HG03571 (cell line): ENCODE results near the gene GPR35.

Experiments used
- ATAC-seq: cut with Tn5 transposase; IDR thresholded peaks from one replicate; pipeline ENCODE4 v1.9.1; 2021; ENCODE audit not compliant: unreplicated experiment

Gene GPR35

DNA sequence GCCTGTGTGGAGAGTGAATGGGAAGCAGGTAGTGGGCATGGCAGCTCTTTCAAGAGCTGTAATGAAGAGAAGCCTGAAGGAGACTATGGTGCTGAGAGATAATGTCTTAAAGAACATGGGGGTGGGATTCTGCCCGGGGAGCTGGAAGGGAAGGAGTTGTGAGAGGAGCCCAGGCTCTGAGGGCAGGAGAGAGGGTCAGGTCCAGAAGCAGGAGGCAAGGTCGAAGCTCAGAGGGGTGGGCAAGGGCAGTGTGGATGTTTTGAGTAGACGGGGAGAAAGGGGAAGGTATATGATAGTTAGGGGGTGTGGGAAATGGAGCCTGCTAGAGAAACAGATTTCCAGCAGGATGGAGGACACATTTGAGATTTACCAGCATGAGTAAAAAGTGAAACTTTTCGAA lies 36.6 kb upstream of the GPR35 start:
- no peak for ATAC-seq

DNA sequence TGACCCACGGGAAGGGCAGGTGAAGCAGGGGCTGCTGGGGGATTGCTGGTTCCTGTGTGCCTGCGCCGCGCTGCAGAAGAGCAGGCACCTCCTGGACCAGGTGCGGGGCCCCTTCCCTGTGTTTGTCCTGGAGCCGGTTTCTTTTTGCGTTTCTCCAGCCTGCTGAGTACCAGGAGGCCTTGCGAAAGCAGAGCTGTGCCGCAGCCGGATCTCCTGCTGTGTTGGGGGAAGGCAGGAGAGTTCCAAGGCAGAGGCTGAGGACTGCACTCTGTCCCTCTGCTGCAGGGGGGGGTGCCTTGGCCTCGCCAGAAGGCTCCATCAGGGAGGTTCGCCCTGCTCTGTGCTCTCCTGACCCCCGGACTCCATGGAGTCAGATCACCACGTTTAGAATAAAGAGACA lies 35.9 kb upstream of the GPR35 start:
- no peak for ATAC-seq

DNA sequence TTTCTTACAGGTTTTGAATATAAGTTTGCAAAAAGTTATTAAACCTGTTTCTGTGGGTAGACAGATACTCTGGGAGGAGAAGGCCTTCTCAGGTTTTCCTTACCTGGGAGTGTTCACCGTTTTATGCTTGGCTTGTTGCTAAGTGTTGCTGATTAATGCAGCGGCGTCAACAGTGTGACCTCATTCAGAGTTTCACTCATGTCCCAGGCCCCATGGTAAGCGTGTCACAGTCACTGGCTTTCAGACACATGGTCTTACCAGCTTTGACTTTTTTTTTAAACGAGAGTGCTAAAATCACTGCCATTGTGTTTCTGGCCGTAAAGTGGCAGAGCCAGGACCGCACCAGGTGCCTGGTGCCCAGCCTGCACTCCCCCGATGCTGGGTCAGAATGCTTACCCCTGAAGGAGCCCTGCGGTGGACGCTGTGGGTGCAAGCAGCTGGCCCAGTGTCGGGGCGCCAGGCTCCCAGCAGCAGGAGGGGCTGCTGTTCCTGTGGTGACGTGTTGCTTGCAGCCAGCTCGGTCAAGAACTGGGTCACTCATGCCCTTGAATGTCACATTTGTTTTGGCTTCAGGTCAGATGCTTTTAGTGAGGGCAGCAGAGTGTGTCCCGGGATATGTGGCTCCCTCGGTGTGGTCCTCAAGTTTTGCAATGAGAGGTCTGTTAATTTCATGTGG lies 35.3 kb upstream of the GPR35 start:
- ATAC-seq: no peak

DNA sequence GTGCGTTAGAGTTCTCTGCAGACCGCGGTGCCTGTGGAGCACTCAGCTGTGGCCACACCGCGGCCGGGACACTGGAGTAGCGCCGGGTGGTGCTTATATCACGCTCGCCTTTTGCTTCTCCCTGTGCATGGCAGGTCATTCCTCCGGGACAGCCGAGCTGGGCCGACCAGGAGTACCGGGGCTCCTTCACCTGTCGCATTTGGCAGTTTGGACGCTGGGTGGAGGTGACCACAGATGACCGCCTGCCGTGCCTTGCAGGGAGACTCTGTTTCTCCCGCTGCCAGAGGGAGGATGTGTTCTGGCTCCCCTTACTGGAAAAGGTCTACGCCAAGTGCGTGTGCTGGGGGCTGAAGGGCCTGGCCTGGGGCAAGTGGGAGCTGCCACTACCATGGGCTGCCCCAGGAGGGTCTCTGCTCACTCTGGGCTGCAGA lies 34.6 kb upstream of the GPR35 start:
- no peak for ATAC-seq

DNA sequence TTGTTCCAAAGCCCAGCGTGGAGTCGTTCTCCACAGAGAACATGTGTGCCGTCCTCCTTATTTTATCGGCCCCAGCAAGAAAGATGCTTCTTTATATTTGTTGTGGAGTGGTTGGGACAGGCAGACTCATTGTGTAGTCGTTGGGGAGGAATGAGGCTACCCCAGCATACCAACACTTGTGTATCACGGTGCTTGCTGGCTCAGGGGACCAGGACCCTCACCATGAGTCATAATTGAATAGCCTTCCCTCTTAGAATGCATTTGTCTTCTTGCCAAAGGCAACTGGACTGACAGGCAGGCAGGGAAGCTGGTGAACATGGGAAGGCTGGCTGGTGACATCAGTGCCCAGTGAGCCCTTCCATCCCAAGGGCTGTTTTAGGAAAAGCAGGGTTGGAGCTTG lies 34.1 kb upstream of the GPR35 start:
- ATAC-seq: no peak

DNA sequence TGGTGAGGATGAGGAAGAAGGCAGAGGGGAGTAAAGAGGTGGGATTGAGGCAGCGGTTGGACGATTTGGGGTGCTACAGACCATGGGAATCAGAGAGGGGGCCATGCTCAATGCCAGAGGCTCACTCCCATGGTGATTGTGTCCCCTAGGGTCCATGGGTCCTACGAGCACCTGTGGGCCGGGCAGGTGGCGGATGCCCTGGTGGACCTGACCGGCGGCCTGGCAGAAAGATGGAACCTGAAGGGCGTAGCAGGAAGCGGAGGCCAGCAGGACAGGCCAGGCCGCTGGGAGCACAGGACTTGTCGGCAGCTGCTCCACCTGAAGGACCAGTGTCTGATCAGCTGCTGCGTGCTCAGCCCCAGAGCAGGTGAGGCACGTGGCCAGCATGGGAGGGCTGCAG lies 33.5 kb upstream of the GPR35 start:
- no peak for ATAC-seq

DNA sequence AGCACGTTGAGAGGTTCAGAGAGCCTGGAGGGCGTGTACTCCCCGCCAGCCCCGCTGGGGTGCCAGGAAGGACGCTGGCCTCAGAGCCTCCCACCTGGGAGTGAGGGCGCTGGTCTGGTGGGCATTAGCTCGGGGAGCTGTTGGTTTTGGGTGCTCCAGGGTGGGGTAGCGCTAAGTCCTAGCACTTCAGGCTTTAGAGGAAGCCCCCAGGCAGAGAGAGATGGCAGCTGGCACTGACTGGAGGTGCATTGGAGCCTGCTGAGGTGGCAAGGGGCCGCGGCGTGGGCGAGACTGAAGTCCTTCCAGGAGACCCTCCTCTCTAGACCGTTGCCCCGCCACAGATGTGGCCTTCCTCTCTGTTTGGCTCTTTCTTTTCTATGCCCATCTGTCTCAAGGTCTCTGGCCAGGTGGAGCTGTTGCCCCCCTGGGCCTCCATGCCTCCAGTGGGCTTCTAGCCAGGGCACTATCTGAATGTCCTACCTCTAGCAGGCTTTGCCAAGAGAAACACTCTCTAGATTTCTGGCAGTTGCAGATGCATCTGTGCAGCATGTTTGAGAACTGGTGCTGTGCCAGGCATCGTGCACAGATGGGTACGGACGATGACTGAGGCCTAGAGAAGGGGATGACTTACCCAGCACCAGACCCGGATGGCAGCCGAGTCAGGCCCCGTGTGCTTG lies 32.1 kb upstream of the GPR35 start:
- ATAC-seq: no peak

DNA sequence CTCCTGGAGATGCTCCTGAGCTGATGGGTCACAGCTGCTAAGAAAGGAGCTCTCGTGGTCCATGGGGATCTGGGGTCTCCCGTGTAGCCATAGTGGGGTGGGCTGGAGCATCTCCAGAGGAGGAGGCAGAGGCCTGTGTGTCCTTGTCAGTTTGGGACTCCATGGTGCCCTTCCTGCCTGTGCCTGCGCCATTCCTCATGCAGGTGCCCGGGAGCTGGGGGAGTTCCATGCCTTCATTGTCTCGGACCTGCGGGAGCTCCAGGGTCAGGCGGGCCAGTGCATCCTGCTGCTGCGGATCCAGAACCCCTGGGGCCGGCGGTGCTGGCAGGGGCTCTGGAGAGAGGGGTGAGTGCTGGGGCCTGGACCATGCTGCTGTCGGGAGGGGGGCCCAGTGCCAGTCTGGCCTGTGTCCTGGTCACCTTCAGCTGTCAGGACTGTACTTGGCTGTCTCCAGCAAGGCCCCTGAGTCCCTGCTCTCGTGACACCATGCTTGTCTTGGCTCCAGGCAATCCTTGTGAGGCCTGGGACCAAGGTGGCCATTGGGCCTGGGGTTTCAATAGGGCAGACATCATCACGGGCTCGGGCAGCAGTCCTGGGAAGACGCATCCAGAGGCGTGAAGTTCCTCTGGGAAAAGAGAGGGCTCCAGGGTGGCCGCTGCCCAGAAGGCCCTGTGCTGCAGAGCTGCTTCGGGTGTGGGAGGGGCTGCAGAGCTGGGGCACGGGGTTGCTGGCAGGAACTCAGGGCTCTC lies 31.4 kb upstream of the GPR35 start:
- ATAC-seq: no peak

DNA sequence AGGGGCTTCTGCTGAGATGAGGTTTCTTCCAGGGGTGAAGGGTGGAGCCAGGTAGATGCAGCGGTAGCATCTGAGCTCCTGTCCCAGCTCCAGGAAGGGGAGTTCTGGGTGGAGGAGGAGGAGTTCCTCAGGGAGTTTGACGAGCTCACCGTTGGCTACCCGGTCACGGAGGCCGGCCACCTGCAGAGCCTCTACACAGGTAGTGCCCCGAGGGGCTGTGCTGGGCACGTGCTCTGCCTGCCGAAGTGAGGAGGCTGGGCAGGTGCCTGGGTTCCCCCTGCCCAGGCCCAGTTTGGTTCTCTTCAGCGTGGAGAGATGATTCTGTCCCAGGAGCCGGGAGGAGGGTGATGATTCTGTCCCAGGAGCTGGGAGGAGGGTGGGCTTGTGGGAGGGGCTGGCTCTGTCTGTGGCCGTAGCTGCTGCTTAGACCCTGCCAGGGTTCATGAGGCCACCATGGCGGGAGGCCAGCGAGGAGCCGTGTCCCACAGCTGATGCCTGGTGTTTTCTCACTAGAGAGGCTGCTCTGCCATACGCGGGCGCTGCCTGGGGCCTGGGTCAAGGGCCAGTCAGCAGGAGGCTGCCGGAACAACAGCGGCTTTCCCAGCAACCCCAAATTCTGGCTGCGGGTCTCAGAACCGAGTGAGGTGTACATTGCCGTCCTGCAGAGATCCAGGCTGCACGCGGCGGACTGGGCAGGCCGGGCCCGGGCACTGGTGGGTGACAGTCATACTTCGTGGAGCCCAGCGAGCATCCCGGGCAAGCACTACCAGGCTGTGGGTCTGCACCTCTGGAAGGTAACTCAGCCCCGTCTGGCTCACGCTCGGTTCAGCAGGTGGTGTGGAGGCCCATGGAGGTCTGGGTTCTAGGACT lies 30.5 kb upstream of the GPR35 start:
- no peak for ATAC-seq

DNA sequence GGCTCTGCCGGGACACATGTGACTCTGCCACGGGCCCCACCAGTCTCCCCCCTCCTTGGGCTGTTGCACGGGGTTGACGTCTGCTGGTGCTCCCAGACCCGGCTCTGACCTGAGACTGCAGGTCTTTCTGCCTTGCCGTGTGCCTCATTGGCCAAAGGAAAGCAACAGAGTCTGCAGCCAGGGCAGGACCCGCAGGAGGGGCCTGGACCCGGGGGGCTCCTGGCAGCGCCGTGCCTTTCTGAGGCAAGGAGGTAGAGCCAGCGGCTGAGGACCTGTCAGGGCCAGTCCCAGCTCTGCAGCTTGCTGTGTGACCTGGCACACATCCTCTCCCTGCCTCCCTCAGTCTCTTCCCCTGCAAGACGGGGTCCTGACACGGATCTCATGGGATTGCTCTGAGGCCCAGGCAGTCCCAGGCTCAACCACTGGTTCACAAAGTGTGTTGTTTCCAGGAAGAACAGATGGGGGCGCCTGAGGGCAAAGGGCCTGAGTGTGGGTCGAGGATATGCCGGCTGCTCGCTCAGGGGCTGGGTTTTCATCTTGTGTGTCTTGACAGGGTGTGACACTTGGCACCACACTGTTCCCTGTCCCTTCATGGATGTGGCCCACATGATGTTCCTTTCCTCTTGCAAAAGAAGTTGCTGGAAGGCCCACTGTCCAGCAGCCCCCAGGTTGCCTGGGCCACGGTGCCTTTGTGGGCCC lies 29.8 kb upstream of the GPR35 start:
- ATAC-seq: no peak

DNA sequence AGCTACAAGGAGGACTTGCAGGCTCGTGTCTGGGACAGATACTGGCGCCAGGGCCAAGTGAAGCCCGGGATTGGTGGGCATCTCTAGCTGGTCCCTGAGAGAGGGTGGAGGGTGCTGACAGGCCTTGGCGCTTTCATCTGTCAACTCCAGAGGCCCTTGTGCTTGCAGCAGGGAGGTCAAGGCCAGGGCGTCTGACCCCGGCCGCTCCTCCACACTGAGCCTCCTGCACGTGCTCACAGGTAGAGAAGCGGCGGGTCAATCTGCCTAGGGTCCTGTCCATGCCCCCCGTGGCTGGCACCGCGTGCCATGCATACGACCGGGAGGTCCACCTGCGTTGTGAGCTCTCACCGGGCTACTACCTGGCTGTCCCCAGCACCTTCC lies 29.2 kb upstream of the GPR35 start:
- no peak for ATAC-seq

DNA sequence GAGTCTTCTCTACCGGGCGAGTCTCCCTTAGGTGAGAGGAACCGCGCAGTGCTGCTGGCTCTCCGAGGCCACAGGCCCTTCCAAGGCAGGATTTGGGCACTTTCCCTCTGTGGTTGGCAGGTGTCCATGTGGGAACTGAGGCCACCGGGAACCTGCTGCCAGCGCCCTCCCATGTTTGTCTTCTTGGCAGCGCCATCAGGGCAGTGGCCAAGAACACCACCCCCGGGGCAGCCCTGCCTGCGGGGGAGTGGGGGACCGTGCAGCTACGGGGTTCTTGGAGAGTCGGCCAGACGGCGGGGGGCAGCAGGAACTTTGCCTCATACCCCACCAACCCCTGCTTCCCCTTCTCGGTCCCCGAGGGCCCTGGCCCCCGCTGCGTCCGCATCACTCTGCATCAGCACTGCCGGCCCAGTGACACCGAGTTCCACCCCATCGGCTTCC lies 28.8 kb upstream of the GPR35 start:
- ATAC-seq: no peak

DNA sequence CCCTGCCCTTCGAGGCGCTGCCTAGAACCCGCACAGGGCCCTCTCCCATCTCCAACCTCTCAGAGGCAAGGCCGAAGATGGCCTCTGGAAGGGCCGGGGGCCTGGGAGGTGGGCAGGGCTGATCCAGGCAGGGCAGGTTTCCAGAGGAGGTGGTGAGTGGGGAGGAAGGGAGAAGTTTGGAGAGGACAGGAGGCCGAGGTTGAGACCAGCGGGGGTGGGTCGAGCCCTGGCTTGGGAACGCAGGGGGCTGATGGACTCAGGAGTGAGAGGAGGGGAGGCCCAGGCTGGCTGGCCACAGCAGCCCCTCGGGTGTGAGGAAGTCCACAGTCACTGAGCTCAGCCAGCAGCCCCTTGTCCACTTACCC lies 28.2 kb upstream of the GPR35 start:
- ATAC-seq: no peak

DNA sequence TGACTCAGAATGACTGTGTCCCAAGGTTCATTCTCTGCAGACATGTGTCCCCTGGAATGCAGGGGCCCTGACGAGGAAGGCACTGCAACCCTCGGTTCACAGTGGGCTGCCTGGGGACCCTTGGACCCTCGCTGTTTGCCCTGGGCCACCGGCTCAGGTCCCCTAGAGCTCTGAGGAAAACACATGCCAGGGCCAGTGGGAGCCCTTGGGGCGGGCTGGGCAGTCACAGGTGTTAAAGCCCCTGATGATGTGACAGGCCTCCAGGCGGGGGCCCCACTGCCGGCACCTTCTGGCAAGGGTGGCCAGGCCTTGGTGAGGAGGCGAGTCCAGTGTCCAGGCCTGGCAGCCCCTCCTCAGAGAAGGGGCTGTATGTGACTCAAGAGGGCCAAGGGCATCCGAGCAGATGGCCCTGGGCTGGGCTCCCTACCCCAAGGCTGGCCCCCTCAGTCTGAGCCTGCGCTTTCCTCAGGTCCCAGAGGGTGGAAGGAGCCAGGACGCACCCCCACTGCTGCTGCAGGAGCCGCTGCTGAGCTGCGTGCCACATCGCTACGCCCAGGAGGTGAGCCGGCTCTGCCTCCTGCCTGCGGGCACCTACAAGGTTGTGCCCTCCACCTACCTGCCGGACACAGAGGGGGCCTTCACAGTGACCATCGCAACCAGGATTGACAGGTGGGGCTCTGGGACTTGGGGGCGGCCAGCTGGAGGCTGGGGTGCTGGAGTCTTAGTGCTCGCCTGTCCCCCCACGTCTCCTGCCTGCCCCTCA lies 27.7 kb upstream of the GPR35 start:
- no peak for ATAC-seq

DNA sequence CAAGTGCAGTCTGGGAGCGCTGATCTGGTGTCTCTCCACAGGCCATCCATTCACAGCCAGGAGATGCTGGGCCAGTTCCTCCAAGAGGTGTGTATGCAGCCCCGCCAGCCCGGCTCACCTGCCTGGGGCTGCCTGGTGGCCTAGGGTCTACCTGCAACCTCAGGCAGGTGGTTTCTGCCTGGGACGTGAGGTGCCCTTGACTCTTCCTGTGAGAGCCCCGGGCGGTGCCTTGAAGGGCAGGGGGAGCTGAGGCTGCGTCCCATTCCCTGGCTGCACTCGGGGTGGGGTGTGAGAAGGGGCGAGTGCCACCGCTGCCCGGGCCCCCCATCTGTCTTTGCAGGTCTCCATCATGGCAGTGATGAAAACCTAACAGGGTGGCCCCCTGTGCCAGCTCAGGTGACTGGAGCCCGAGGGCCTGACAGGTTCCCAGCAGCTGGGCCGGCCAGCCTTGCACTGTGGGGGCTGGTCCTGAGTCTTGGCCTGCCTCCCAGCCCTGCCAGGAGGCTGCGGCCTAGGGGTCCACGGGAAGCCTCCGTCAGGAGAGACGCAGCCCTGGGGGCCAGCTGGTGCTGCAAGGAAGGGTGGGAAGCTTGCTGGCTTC lies 26.9 kb upstream of the GPR35 start:
- no peak for ATAC-seq

DNA sequence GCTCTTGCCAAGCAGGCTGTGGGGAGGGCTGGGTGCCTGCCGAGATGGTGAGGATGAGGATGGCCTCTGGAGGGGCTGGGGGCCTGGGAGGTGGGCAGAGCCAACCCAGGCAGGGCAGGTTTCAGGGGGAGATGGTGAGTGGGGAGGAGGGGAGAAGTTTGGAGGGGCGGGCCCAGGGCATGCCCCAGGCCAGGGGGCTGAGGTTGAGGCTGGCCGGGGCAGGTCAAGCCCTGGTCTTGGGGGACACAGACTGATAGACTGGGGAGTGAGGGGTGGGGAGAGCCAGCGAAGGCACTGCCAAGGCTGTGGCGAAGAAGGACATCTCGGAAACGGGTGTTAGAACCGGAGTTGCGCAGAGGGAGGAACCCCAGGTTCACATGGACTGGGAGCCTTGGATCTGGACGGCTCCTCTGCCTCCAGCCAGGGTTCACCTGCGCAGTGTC lies 26.1 kb upstream of the GPR35 start:
- no peak for ATAC-seq

DNA sequence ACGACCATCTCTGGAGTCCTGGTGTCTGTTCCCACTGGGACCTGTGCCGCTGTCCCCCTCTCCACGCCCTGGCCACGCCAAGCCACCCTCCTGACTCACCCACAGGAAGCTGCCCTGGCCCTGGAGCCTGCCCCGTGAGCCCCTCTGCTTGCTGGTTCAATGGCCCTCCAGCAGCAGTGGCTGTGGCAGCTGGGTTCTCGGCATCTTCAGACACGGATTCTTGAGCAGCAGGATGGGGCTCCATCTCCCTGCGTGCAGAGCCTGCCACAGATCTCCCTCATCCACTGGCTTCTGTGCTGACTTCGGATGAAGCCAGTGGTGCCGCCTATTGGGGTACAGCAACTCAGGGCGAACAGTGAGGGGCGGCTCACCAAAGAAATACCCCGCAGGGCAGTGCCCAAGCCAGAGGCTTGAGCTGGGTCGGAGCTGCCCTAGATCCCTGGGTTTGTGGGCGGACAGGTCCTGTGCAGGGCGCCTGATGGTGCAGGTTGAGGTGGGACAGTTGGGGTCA lies 24.8 kb upstream of the GPR35 start:
- no peak for ATAC-seq

DNA sequence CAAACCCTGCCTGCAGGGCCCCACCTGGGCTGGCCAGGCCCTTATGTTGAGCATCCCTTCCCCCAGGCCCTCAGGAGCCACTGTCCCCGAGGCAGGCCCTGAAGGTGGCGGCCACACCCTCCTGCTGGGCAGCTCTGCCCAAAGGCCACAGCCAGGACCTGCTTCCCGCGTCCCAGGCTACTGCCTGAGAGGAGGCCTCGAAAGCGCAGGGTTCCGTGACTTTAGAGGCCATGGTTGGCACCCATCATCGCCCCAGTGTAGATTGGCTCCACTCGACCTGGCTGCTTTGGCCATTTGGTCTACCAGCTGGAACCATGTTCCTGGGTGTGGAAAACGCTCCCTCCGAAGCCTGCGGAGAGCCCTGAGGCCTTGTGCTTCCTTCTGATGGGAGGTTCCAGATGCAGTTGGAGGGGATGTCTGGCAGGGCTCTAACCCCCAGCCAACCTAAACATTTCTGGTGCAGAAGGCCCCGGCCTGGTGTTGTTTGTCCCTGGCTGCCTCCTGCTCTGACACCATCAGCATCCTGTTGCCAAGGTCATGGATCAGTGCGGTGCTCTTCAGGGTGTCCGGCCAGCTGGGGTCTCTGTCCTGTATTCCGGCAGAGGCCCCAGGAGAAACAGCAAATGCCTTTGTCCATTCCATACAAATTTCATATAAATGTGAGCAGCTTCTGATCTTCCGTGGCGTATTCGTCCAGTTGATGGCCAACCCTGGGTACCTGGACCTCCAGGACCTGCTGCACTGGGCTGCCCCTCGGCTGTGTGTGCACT lies 24.0 kb upstream of the GPR35 start:
- no peak for ATAC-seq

DNA sequence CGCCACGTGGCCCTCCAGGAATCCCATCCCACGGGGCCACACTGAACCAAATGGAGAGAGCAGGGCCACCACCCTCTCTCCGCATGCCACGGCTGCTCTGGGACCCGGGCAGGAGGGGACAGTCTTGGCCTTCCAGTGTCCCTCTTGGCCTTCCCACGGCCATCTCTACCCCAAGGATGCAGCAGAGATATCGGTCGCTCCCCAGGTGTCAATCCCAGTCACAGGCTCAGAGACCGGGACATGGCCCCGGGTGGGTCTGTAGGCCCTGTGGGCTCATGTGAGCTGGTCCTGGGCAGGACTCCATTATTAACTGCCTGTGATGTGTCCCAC lies 23.5 kb upstream of the GPR35 start:
- no peak for ATAC-seq
